H1 (cell line): ENCODE results near the gene CHST13. TPM values are rescaled to one million over a fixed set of nuclear protein-coding genes. Genes with fewer than 3 reads are reported as not detected.

Source experiments
- BACH1 ChIP-seq: IDR thresholded peaks from 2 replicates; pipeline ENCODE4 v1.6.1; 2012; ENCODE audit warnings: low read length, improper control_type of control experiment
- CREB1 ChIP-seq: IDR thresholded peaks from 2 replicates; pipeline ENCODE4 v1.6.1; 2012; ENCODE audit warnings: inconsistent platforms
- NANOG ChIP-seq: IDR thresholded peaks from 2 replicates; pipeline ENCODE4 v1.6.1; 2011; ENCODE audit warnings: low read length, low read depth, mild to moderate bottlenecking, inconsistent platforms; ENCODE audit not compliant: insufficient read depth, poor library complexity, severe bottlenecking
- NRF1 ChIP-seq: IDR thresholded peaks from 2 replicates; pipeline ENCODE4 v1.6.1; 2011; ENCODE audit warnings: mild to moderate bottlenecking, low read depth, low read length, improper control_type of control experiment
- POU5F1 ChIP-seq: IDR thresholded peaks from 2 replicates; pipeline ENCODE4 v1.6.1; 2011; ENCODE audit warnings: low read depth, mild to moderate bottlenecking, low read length, moderate library complexity
- SAP30 ChIP-seq: fragments of 300-600 bp; sonication (generic); IDR thresholded peaks from 2 replicates; pipeline ENCODE4 v1.7.1; 2012; ENCODE audit warnings: low read length, moderate library complexity, mild to moderate bottlenecking, inconsistent platforms; ENCODE audit not compliant: insufficient read depth, insufficient replicate concordance
- TEAD4 ChIP-seq: IDR thresholded peaks from 2 replicates; pipeline ENCODE4 v1.6.1; 2012; ENCODE audit warnings: low read depth, low read length, inconsistent platforms, mixed read lengths
- polyA plus RNA-seq, 7 experiments: library from polyadenylated mRNA; depleted of rRNA in 3 of 7; stranded (reverse) in 5 of 7; unstranded in 2 of 7; fragments of >200 nt in 5 of 7; fragments of 200-250 nt in 2 of 7; gene quantifications; 1 replicate in 5 of 7; 2 replicates in 1 of 7; 4 replicates in 1 of 7; pipeline versions ENCODE4 v1.2.1 to v1.2.3, GENCODE V29; 2011 to 2013; ENCODE audit warnings: missing spikeins in 2 of 7, mixed read lengths in 2 of 7
- total RNA-seq: library from RNA; stranded (reverse); fragmentation: NEBNext Ultra II Directional; extraction: Animal tissue kit (Norgen Biotek cat#: 25700); gene quantifications from 2 replicates; pipeline ENCODE4 v1.2.1, GENCODE V29; 2021

Gene CHST13
- total and polyA plus RNA-seq, 2 of the 8 experiments (the other 6 are each of a cell fraction or from before 2014, with no cell fraction given), result 5.4 to 11.7 TPM

GRCh38 chr3:126480206-126480605 is 43.7 kb upstream of the CHST13 start (continued):
- no peak for TF ChIP-seq NRF1
- TF ChIP-seq SAP30, result no peak
- TF ChIP-seq TEAD4, result no peak
- no peak for TF ChIP-seq POU5F1
- TF ChIP-seq BACH1, result no peak
- no peak for TF ChIP-seq NANOG
- TF ChIP-seq CREB1, result no peak
